ENCODE measurements around the gene PER2. TPM values are rescaled to one million over a fixed set of nuclear protein-coding genes. Genes with fewer than 3 reads are reported as not detected.

PER2 gene
- total and polyA plus RNA-seq, 10 of the 15 experiments (the other 5 are each of a cell fraction or from before 2014, with no cell fraction given) = 1.5 to 15.1 (median 4.6) TPM

- peak; percentile 79 for TF ChIP-seq ELK1 (IDR thresholded peaks at IDR 0.05; ENCODE audit: low read depth, low read length)
- TF ChIP-seq ZNF207 (IDR thresholded peaks at IDR 0.05; ENCODE audit: borderline replicate concordance) = peak; percentile 94
- TF ChIP-seq RB1 (IDR thresholded peaks at IDR 0.05; ENCODE audit: borderline replicate concordance) = peak; percentile 42
- peak; percentile 49 for TF ChIP-seq FOS (IDR thresholded peaks at IDR 0.05; ENCODE audit: borderline replicate concordance, extremely low read depth, insufficient read length)
- TF ChIP-seq YBX1 (IDR thresholded peaks at IDR 0.05) = no peak
- TF ChIP-seq MEF2B (IDR thresholded peaks at IDR 0.05; ENCODE audit: partially characterized antibody, poor library complexity, severe bottlenecking) = peak; percentile 98
- TF ChIP-seq USF1 (IDR thresholded peaks at IDR 0.05; ENCODE audit: borderline replicate concordance, extremely low read length, insufficient read depth, low read depth, low read length) = no peak
- TF ChIP-seq FOXM1 (IDR thresholded peaks at IDR 0.05; ENCODE audit: low read depth, low read length) = no peak
- TF ChIP-seq ETV6 (conservative IDR thresholded peaks at IDR 0.05 in 1 of 2, IDR thresholded peaks at IDR 0.05 in 1 of 2; ENCODE audit: borderline replicate concordance in 1 of 2, low read depth in 1 of 2) = no peak
- TF ChIP-seq HSF1 (IDR thresholded peaks at IDR 0.05; ENCODE audit: low read depth, low read length) = no peak
- no peak for TF ChIP-seq PAX5 (IDR thresholded peaks at IDR 0.05; ENCODE audit: borderline replicate concordance, low read depth, low read length)
- TF ChIP-seq NFYA (IDR thresholded peaks at IDR 0.05; ENCODE audit: borderline replicate concordance, low read depth, low read length) = no peak
- TF ChIP-seq E2F8 (IDR thresholded peaks at IDR 0.05; ENCODE audit: low read depth, partially characterized antibody) = no peak
- TF ChIP-seq FOXK2 (IDR thresholded peaks at IDR 0.05) = peak; percentile 94
- TF ChIP-seq ZBTB33 (IDR thresholded peaks at IDR 0.05) = no peak
- peak; percentile 98 for TF ChIP-seq KLF5 (IDR thresholded peaks at IDR 0.05; ENCODE audit: partially characterized antibody)
- TF ChIP-seq POLR2AphosphoS5 (IDR thresholded peaks at IDR 0.05; ENCODE audit: low read length) = peak; percentile 74
- TF ChIP-seq EP300 (IDR thresholded peaks at IDR 0.05; ENCODE audit: borderline replicate concordance in 1 of 2, control insufficient read depth in 1 of 2, low read depth in 2 of 2, low read length in 2 of 2) = no peak
- no peak for TF ChIP-seq SUPT20H (IDR thresholded peaks at IDR 0.05; ENCODE audit: borderline replicate concordance, control insufficient read depth, low read depth, low read length)
These were observed 502 bp upstream of the PER2 start (continued) for GRCh38 chr2:238288650-238289573.

Measured in GM12878 (cell line).